K562 (cell line): ENCODE results near the gene CCNYL1. TPM values are rescaled to one million over a fixed set of nuclear protein-coding genes. Genes with fewer than 3 reads are reported as not detected.

Source experiments
- ATAC-seq: fragments of 200-7000 bp; cut with Tn5 transposase; 3 replicates; pipeline ENCODE4 v1.9.1; 2020; ENCODE audit warnings: moderate library complexity
- BruUV-seq: library from RNA; stranded (reverse); fragments of 400-500 nt; replicated peaks from 2 replicates; lab custom pipeline; 2021; lab: Mats Ljungman, UMichigan
- CTCF ChIA-PET: fragments of 300-600 bp; formaldehyde crosslinking; extraction: SDS; loops from one replicate; lab custom pipeline; 2021; ENCODE audit warnings: low intra/inter-chr PET ratio; lab: Yijun Ruan, JAX
- POLR2A ChIA-PET: fragments of 300-600, 350-650 bp; sonication (Branson Sonifier 250); formaldehyde crosslinking; extraction: SDS; loops from one replicate; lab custom pipeline; 2021; ENCODE audit warnings: antibody characterized with exemption, inconsistent platforms; lab: Yijun Ruan, JAX
- DNase-seq, 4 experiments: peaks; one replicate each; pipeline versions ENCODE4 v3.0.0 to v3.0.0-alpha.2; 2011 to 2018; ENCODE audit warnings: low spot score in 3 of 4, mixed read lengths in 3 of 4; ENCODE audit errors: extremely low read depth in 1 of 4
- FAIRE-seq: peaks from 2 replicates; lab custom pipeline; 2011; peaks lifted over from hg19 to GRCh38; lab: Jason Lieb, UNC
- H2AFZ ChIP-seq: 2 replicates; pipeline ENCODE4 v1.6.0; 2011; ENCODE audit warnings: low read depth, low read length, control low read depth, inconsistent platforms
- H3K27ac ChIP-seq: fragments of 200-600 bp; 3 replicates; pipeline ENCODE4 v1.8.0; 2011; ENCODE audit warnings: low read depth, mild to moderate bottlenecking, control low read depth, inconsistent platforms, low read length, moderate library complexity, mixed read lengths; ENCODE audit errors: extremely low read depth
- H3K27me3 ChIP-seq, 2 experiments: fragments of 300-600 bp in 1 of 2; 2 replicates in 1 of 2; 3 replicates in 1 of 2; pipeline versions ENCODE4 v1.6.0 to v1.8.0; 2011; ENCODE audit warnings: inconsistent platforms in 2 of 2, low read length in 2 of 2, mild to moderate bottlenecking in 1 of 2, mixed read lengths in 1 of 2, moderate library complexity in 1 of 2; ENCODE audit not compliant: control insufficient read depth in 2 of 2, insufficient read depth in 2 of 2
- H3K36me3 ChIP-seq: fragments of 300-600 bp; 3 replicates; pipeline ENCODE4 v1.8.0; 2011; ENCODE audit warnings: mild to moderate bottlenecking, low read length, inconsistent platforms; ENCODE audit not compliant: control insufficient read depth, insufficient read depth
- H3K4me1 ChIP-seq, 2 experiments: fragments of 200-600 bp in 1 of 2; replicated peaks in 1 of 2; 2 replicates in 1 of 2; 3 replicates in 1 of 2; pipeline versions ENCODE4 v1.5.1 to v1.8.0; 2011; ENCODE audit warnings: inconsistent platforms in 2 of 2, low read length in 2 of 2, mild to moderate bottlenecking in 1 of 2, mixed read lengths in 1 of 2, moderate library complexity in 1 of 2; ENCODE audit not compliant: control insufficient read depth in 2 of 2, insufficient read depth in 2 of 2
- H3K4me2 ChIP-seq: 2 replicates; pipeline ENCODE4 v1.6.1; 2011; ENCODE audit warnings: low read length, control low read depth, inconsistent platforms, mixed read lengths; ENCODE audit not compliant: insufficient read depth
- H3K4me3 ChIP-seq: fragments of 200-600 bp; sonication (generic), shearing (Covaris generic); 2 replicates; pipeline ENCODE4 v1.5.1; 2016; ENCODE audit warnings: control low read depth, inconsistent platforms
- H3K79me2 ChIP-seq: fragments of 200-600 bp; 3 replicates; pipeline ENCODE4 v1.8.0; 2011; ENCODE audit warnings: low read length, inconsistent platforms; ENCODE audit not compliant: control insufficient read depth, insufficient read depth
- H3K9ac ChIP-seq, 2 experiments: 2 replicates each; pipeline versions ENCODE4 v1.6.0 to v1.6.1; 2011; ENCODE audit warnings: low read depth in 2 of 2, low read length in 2 of 2, control low read depth in 1 of 2, inconsistent platforms in 1 of 2, mild to moderate bottlenecking in 1 of 2, mixed read lengths in 1 of 2; ENCODE audit not compliant: insufficient read depth in 1 of 2
- H3K9me1 ChIP-seq: one replicate; pipeline ENCODE4 v1.6.0; 2011; ENCODE audit warnings: inconsistent platforms, mild to moderate bottlenecking, low read length, moderate library complexity; ENCODE audit not compliant: control insufficient read depth, insufficient read depth
- H3K9me3 ChIP-seq: replicated peaks from 2 replicates; pipeline ENCODE4 v1.5.1; 2011; ENCODE audit warnings: low read depth, low read length, inconsistent platforms; ENCODE audit not compliant: control insufficient read depth, insufficient read depth
- H4K20me1 ChIP-seq: replicated peaks from 2 replicates; pipeline ENCODE4 v1.6.1; 2011; ENCODE audit warnings: low read length, inconsistent platforms, mixed read lengths; ENCODE audit not compliant: control insufficient read depth, insufficient read depth
- EGR1 ChIP-seq: fragments of 450-650 bp; conservative IDR thresholded peaks from 2 replicates; pipeline ENCODE4 v1.6.1; 2017; ENCODE audit warnings: mild to moderate bottlenecking
- KAT7 ChIP-seq: sonication (generic); formaldehyde crosslinking; IDR thresholded peaks from 2 replicates; pipeline ENCODE4 v1.8.0; 2022; ENCODE audit warnings: missing genetic modification reagents, mild to moderate bottlenecking, borderline replicate concordance
- KLF16 ChIP-seq: IDR thresholded peaks from 2 replicates; pipeline ENCODE4 v1.6.1; 2016; ENCODE audit warnings: antibody characterized with exemption
- MTA1 ChIP-seq: fragments of 450-650 bp; IDR thresholded peaks from 2 replicates; pipeline ENCODE4 v1.6.1; 2017; ENCODE audit warnings: borderline replicate concordance
- USF1 ChIP-seq: sonication (generic); formaldehyde crosslinking; IDR thresholded peaks from 2 replicates; pipeline ENCODE4 v1.9.0; 2022; ENCODE audit warnings: mild to moderate bottlenecking, missing genetic modification reagents
- VEZF1 ChIP-seq: fragments of 200-800 bp; sonication (Bioruptor generic); IDR thresholded peaks from 2 replicates; pipeline ENCODE4 v1.6.1; 2017; ENCODE audit warnings: missing genetic modification characterization, missing compliant biosample characterization
- ZBTB26 ChIP-seq: fragments of 450-650 bp; formaldehyde crosslinking; IDR thresholded peaks from 2 replicates; pipeline ENCODE4 v1.4.0; 2022; ENCODE audit warnings: missing genetic modification characterization
- WGBS: fragments of 100-300 bp; shearing (Covaris generic); methylation state at CpG from one replicate; pipeline ENCODE4 v1.1.6; 2016; ENCODE audit warnings: low coverage, mixed read lengths; ENCODE audit not compliant: insufficient coverage; ENCODE audit errors: missing lambda C conversion rate; 5-methylcytosine and 5-hydroxymethylcytosine counted together
- in situ Hi-C: fragments of 300-500 bp; cut with MboI; formaldehyde crosslinking; loops from 4 replicates; pipeline ENCODE4 v1.15.0; 2018; ENCODE audit warnings: inconsistent platforms, mixed read lengths
- intact Hi-C: fragments of 100-400 bp; cut with micrococcal nuclease; formaldehyde crosslinking; loops from 2 replicates; pipeline ENCODE4 v1.14.2; 2022
- polyA plus RNA-seq, 8 experiments: library from polyadenylated mRNA; depleted of rRNA in 4 of 8; stranded (reverse) in 5 of 8; unstranded in 3 of 8; fragments of >200 nt; fragmentation: Nextera tagmentation in 2 of 8; fragmentation: Illumina TruSeq in 1 of 8; extraction: Ambion mirVana in 2 of 8; extraction: Trizol in 1 of 8; gene quantifications; 2 replicates each; pipeline versions ENCODE4 v1.2.1 to v1.2.3, GENCODE V29; 2011 to 2014; ENCODE audit warnings: inconsistent platforms in 1 of 8, missing spikeins in 1 of 8
- total RNA-seq, 7 experiments: library from RNA; depleted of rRNA in 6 of 7; stranded (reverse); fragments of >200 nt in 6 of 7; fragmentation: Illumina TruSeq in 2 of 7; extraction: Trizol in 2 of 7; gene quantifications; 2 replicates each; pipeline versions ENCODE4 v1.2.1 to v1.2.3, GENCODE V29; 2011 to 2021; ENCODE audit warnings: low replicate concordance in 1 of 7

Gene CCNYL1
- total and polyA plus RNA-seq, 9 of the 15 experiments (the other 6 are each of a cell fraction or from before 2014, with no cell fraction given), result 1.9 to 7.5 (median 4.7) TPM

GRCh38 chr2:207670887-207671286 is 40.6 kb upstream of the CCNYL1 start:
- no peak for FAIRE-seq
- Histone ChIP-seq H2AFZ (0 out of 2 replicates have a peak overlapping the region, but pooled peaks have one; percentile 39), H3K79me2 (no peaks in the 10 kb centered on the region), H3K36me3 (no peaks in the 10 kb centered on the region), H3K4me1 (no peaks in the 10 kb centered on the region; a peak in 1 of 5 replicates), H3K27me3 (no peaks in the 10 kb centered on the region), H3K9me3 (no peaks in the 10 kb centered on the region), H3K4me3 (no peak overlapping the region), H4K20me1 (no peaks in the 10 kb centered on the region), H3K9ac (no peak overlapping the region), H3K4me2 (no peak overlapping the region), H3K27ac (no peak overlapping the region), H3K9me1 (no peaks in the 10 kb centered on the region)
- TF ChIP-seq EGR1, result peak; percentile 48; the same call in 1 of the 2 replicates
- TF ChIP-seq USF1 (CRISPR knock-in tag), result no peak
- TF ChIP-seq VEZF1 (CRISPR knock-in tag), result no peak
- TF ChIP-seq MTA1, result no peak
- TF ChIP-seq KLF16, result no peak
- TF ChIP-seq KAT7, result no peak
- no peak for TF ChIP-seq ZBTB26
- ChIA-PET CTCF (no interaction called here), POLR2A (no interaction called here)
- peak; percentile 9 to 47 (median 26) for DNase-seq
- no TSS peak for BruUV-seq
- intact Hi-C loops (no loop called here), in situ Hi-C loops (no loop called here)
- peak; percentile 49; the same call in 2 of the 3 replicates for ATAC-seq
- WGBS, result 27% methylated on average over 6 of the region's 6 CpGs
